Heart left ventricle (tissue), 16 donors: ENCODE data around the gene PPFIA2. TPM values are rescaled to one million over a fixed set of nuclear protein-coding genes. Genes with fewer than 3 reads are reported as not detected.

Experiments
- ATAC-seq, 4 donors: fragments of 200-7000 bp; cut with Tn5 transposase; one replicate each; pipeline ENCODE4 v1.9.1; 2020 to 2022; ENCODE audit warnings: moderate library complexity in 4 of 4, mild to moderate bottlenecking in 3 of 4, moderate number of reproducible peaks in 1 of 4
- DNase-seq, 5 donors: peaks; one replicate each; pipeline ENCODE4 v3.0.0-alpha.2; 2020
- H3K27ac ChIP-seq, 12 donors: fragments of 200-600 bp; sonication (generic) in 4 of 12; one replicate each; pipeline versions ENCODE4 v1.5.0 to v1.8.0; 2016 to 2022; ENCODE audit warnings: mild to moderate bottlenecking in 2 of 12
- H3K27me3 ChIP-seq, 9 donors: fragments of 200-600 bp; sonication (generic) in 2 of 9; one replicate each; pipeline versions ENCODE4 v1.5.1 to v1.8.0; 2016 to 2022; ENCODE audit warnings: mild to moderate bottlenecking in 3 of 9
- H3K36me3 ChIP-seq, 9 donors: fragments of 200-600 bp; sonication (generic) in 2 of 9; one replicate each; pipeline versions ENCODE4 v1.5.0 to v1.8.0; 2018 to 2022; ENCODE audit warnings: mild to moderate bottlenecking in 2 of 9
- H3K4me1 ChIP-seq, 12 donors: fragments of 200-600 bp; sonication (generic) in 4 of 12; one replicate each; pipeline versions ENCODE4 v1.5.0 to v1.8.0; 2016 to 2022; ENCODE audit warnings: mild to moderate bottlenecking in 3 of 12
- H3K4me3 ChIP-seq, 12 donors: fragments of 200-600 bp; sonication (generic) in 4 of 12; one replicate each; pipeline versions ENCODE4 v1.5.0 to v1.8.0; 2017 to 2022; ENCODE audit warnings: mild to moderate bottlenecking in 9 of 12, moderate library complexity in 4 of 12
- H3K9me3 ChIP-seq, 12 donors: fragments of 200-600 bp; sonication (generic) in 4 of 12; one replicate each; pipeline versions ENCODE4 v1.5.0 to v1.8.0; 2016 to 2022; ENCODE audit warnings: mild to moderate bottlenecking in 1 of 12
- POLR2A ChIP-seq, 2 donors: fragments of 450-650 bp; IDR thresholded peaks; one replicate each; pipeline ENCODE4 v1.6.1; 2017; ENCODE audit warnings: antibody characterized with exemption in 2 of 2, mild to moderate bottlenecking in 2 of 2, moderate library complexity in 2 of 2
- WGBS, 4 donors: extraction: QIAGEN DNeasy Blood & Tissue Kit in 2 of 4; methylation state at CpG; one replicate each; pipeline versions ENCODE4 v1.1.5 to v1.1.7; 2013 to 2018; 5-methylcytosine and 5-hydroxymethylcytosine counted together
- intact Hi-C, 10 donors: fragments of 100-400 bp; cut with DNase I; formaldehyde crosslinking; loops; one replicate each; pipeline versions ENCODE4 v1.11.1 to v1.14.2; 2022
- polyA plus RNA-seq, 2 donors: library from polyadenylated mRNA; stranded (reverse); fragments of 200-250 nt; gene quantifications; one replicate each; pipeline ENCODE4 v1.2.3, GENCODE V29; 2013
- total RNA-seq, 9 donors: library from RNA; depleted of rRNA in 2 of 9; stranded (reverse); fragments of >200 nt in 2 of 9; fragmentation: NEBNext Ultra II Directional in 3 of 9; extraction: Animal tissue kit (Norgen Biotek cat#: 25700) in 3 of 9; gene quantifications; one replicate each; pipeline versions ENCODE4 v1.1.0 to v1.2.4, GENCODE V29; 2016 to 2023
- TF ChIP-seq, protein P1 (sequence below), 12 donors: fragments of 200-600 bp; sonication (generic) in 4 of 12; IDR thresholded peaks; one replicate each; pipeline versions ENCODE4 v1.5.0 to v1.8.0; 2018 to 2022; ENCODE audit warnings: antibody characterized with exemption in 12 of 12, mild to moderate bottlenecking in 5 of 12
- donor health status: ischemic (EF 13 %, LVEDD 7.1; RV severe dilation, severe dysfunction).
- donor health status: healthy with polysubstance abuse.
- donor health status: DM: no; HTN: yes; CAD: no.
- donor health status: DM: no; HTN: no; CAD: no.
- donor health status: ischemic (EF 25% LVEDD 6.9; RV normal size, moderate dysfunction).
- donor health status: ischemic (EF 25% LVEDD 5.7; RV mildly dilated, moderate dysfunction).
- donor health status: healthy.
- donor health status: DM: yes; HTN: yes; CAD: no.
- donor health status: ischemic (EF 35%, LVEDD 5.7; RV mildly dilated, moderate dysfunction).
- donor health status: nonischemic (EF 11% LVEDD 7.7; RV severe dilation, severe dysfunction).
- donor health status: DM: yes; HTN: yes; CAD: no.
- donor health status: PGD.
- donor health status: ischemic (EF 29% LVEDD 5.4; RV normal size, mild dysfunction).
- donor health status: nonischemic (EF 23%, LVEDD 6.1; RV moderate dilation, normal function).

PPFIA2 gene
- total and polyA plus RNA-seq, 11 donors = 0.08 to 1.3 (median 0.49) TPM; not detected in 3

DNA sequence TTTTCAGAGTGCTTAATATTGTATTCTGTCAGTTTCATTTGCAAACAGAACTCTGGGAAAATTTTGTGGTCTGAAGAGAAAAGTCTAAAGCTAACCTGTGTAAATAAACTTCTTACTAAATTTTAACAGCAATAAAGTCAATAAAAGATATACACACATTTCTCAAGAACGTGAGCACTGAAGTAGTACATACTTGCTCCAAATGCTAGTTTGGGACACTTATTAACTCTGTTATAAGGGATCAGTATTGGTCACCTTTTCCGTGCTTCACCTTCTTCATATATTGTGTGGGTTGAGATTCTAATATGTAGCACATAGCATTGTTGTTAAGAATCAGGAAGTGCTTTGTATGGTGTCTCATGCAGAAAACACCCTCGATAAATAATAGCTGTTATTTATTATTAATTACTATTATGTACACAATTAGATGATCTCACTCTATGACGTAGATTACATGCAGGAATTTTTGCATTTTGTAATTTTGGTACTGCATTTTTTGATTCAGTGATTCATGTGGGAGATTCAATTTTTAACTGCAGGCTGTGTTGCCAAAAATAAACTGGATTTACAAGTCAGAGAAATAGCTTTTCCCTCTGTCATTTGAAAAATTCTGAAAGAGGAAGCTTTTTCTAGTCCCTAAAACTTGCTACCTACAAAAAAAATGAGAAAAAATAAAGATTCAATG lies 380.4 kb downstream of the PPFIA2 start:
- no peak for ATAC-seq
- 72 to 82% (median 79%) methylated on average over 4 of the region's 4 CpGs for WGBS, 4 donors
- intact Hi-C loops = no loop called here

DNA sequence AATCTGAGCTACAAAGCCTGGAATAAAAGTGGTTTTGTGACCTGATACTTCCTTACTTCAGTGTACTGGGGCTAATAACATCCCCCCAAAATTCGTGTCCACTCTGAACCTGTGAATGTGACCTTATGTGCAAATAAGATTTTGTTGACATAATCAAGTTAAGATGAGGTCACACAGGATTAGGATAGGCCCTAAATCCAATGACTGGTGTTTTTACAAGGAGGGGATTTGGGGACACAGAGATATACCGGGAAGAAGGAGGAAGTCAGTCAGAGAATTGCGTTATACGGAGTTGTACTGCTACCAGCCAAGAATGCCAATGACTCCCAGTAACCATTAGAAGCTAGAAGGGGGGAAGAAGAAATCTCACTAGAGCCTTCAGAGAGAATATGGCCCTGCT lies 381.4 kb downstream of the PPFIA2 start:
- Histone ChIP-seq H3K27me3 (no peaks in the 10 kb centered on the region), H3K9me3 (no peaks in the 10 kb centered on the region), H3K4me3 (no peak overlapping the region), H3K4me1 (no peaks in the 10 kb centered on the region), H3K27ac (no peak overlapping the region), H3K36me3 (no peaks in the 10 kb centered on the region)
- intact Hi-C loops = no loop called here
- 76 to 83% (median 80%) methylated on average over 4 of the region's 4 CpGs for WGBS, 4 donors
- DNase-seq (no peak), ATAC-seq (no peak)
- no peak for TF ChIP-seq POLR2A (IDR thresholded peaks at IDR 0.05)
- TF ChIP-seq, protein P1, sequence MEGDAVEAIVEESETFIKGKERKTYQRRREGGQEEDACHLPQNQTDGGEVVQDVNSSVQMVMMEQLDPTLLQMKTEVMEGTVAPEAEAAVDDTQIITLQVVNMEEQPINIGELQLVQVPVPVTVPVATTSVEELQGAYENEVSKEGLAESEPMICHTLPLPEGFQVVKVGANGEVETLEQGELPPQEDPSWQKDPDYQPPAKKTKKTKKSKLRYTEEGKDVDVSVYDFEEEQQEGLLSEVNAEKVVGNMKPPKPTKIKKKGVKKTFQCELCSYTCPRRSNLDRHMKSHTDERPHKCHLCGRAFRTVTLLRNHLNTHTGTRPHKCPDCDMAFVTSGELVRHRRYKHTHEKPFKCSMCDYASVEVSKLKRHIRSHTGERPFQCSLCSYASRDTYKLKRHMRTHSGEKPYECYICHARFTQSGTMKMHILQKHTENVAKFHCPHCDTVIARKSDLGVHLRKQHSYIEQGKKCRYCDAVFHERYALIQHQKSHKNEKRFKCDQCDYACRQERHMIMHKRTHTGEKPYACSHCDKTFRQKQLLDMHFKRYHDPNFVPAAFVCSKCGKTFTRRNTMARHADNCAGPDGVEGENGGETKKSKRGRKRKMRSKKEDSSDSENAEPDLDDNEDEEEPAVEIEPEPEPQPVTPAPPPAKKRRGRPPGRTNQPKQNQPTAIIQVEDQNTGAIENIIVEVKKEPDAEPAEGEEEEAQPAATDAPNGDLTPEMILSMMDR (IDR thresholded peaks at IDR 0.05) = no peak

More for the DNA sequence above, 380.4 kb downstream of the PPFIA2 start:
- no peaks in the 10 kb centered on the region for H3K4me1 ChIP-seq
- H3K4me3 ChIP-seq = no peak overlapping the region
- TF ChIP-seq POLR2A (IDR thresholded peaks at IDR 0.05) = no peak
- TF ChIP-seq, protein P1 (IDR thresholded peaks at IDR 0.05) = no peak
- H3K27me3 ChIP-seq = no peaks in the 10 kb centered on the region
- H3K36me3 ChIP-seq = no peaks in the 10 kb centered on the region
- no peaks in the 10 kb centered on the region for H3K9me3 ChIP-seq
- DNase-seq = no peak
- H3K27ac ChIP-seq = no peak overlapping the region

DNA sequence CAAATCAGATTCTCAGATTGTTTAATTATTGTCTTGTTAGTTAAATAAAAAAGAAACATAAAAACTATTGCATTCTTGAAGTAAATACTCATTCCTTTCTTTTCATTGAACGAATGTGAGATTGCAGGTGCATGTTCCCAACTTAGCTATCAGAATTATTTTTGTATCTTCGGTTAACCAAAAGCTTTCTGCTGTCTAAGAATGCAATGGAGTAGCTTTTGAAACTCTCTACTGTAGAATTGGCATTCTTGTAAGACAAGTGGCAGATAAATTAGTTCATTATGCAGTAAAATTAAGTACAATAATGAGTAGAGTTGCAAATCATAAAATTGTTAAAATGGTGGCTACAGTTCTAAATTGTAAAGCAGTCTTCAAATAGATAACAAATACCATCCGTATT lies 383.2 kb downstream of the PPFIA2 start:
- Histone ChIP-seq H3K9me3 (no peaks in the 10 kb centered on the region), H3K4me1 (no peaks in the 10 kb centered on the region), H3K36me3 (no peaks in the 10 kb centered on the region), H3K4me3 (no peak overlapping the region), H3K27ac (no peak overlapping the region), H3K27me3 (no peaks in the 10 kb centered on the region)
- ATAC-seq = no peak
- WGBS, 4 donors = 55 to 78% (median 66%) methylated on average over 3 of the region's 3 CpGs
- TF ChIP-seq, protein P1 (IDR thresholded peaks at IDR 0.05) = no peak
- no peak for TF ChIP-seq POLR2A (IDR thresholded peaks at IDR 0.05)
- DNase-seq = no peak
- intact Hi-C loops = no loop called here

DNA sequence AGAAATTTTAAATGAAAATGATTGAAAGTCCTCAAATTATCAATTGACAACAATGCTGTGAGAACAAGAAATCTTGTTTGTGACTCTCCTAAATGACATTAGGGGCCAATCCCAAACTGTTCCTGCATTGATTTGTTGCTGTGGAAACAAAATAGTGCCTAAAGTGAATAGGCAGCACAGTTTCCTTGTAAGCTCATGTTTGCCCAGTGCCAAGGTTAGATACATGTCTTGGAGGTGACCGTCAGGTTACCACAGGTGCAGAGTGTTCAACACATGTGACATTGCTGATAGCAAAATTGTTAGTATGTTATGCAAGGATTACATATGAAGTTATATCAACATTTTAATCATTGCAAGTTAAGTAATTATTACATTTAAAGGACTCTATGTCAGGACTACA lies 388.7 kb downstream of the PPFIA2 start:
- intact Hi-C loops = no loop called here
- Histone ChIP-seq H3K36me3 (no peaks in the 10 kb centered on the region), H3K4me3 (no peak overlapping the region), H3K4me1 (no peaks in the 10 kb centered on the region), H3K27ac (no peak overlapping the region), H3K27me3 (no peaks in the 10 kb centered on the region), H3K9me3 (no peaks in the 10 kb centered on the region)
- ATAC-seq = no peak
- no peak for DNase-seq
- 80 to 93% (median 84%) methylated on average over 1 of the region's 1 CpG for WGBS, 4 donors
- no peak for TF ChIP-seq POLR2A (IDR thresholded peaks at IDR 0.05)
- TF ChIP-seq, protein P1 (IDR thresholded peaks at IDR 0.05) = no peak
